Hematopoietic multipotent progenitor cell treated with erythropoietin and hydrocortisone succinate and interleukin-3 and kit ligand, for 8 days (in vitro differentiated cells): ENCODE measurements around the gene OR52A1.
"Not testable (repeated sequence)": the region's sequence is repeated elsewhere in the genome, so short reads cannot be mapped to it uniquely, and the experiment has no call there.

Experiments used
- DNase-seq: peaks from one replicate; pipeline ENCODE4 v3.0.0-alpha.2; 2015

OR52A1 gene

GRCh38 chr11:5154657-5155056, at the start of gene OR52A1:
Gene OR52A1 (minus strand): TSS chr11:5154757. CDS start chr11:5152369, 2,388 bp downstream.
- DNase-seq: no peak

- DNase-seq: no peak
Observed at GRCh38 chr11:5203366-5203765, 48.8 kb upstream of the OR52A1 start.

- no peak for DNase-seq
Observed at GRCh38 chr11:5200582-5200981, 46.0 kb upstream of the OR52A1 start, which contains the start of gene OR51V1. Gene OR51V1 (minus strand): TSS chr11:5200682. CDS start chr11:5200682, 0 bp downstream.

- no peak for DNase-seq
Observed at GRCh38 chr11:5198285-5198684, 43.7 kb upstream of the OR52A1 start.

GRCh38 chr11:5197536-5197935, 43.0 kb upstream of the OR52A1 start:
- DNase-seq: peak; percentile 33

GRCh38 chr11:5196731-5197130, 42.2 kb upstream of the OR52A1 start:
- no peak for DNase-seq

- no peak for DNase-seq
Observed at GRCh38 chr11:5196067-5196466, 41.5 kb upstream of the OR52A1 start.

- no peak for DNase-seq
Observed at GRCh38 chr11:5192738-5193137, 38.2 kb upstream of the OR52A1 start.

GRCh38 chr11:5188201-5188600, 33.6 kb upstream of the OR52A1 start:
- DNase-seq: no peak

- DNase-seq: no peak
Observed at GRCh38 chr11:5178046-5178837, 23.7 kb upstream of the OR52A1 start.

GRCh38 chr11:5174934-5175333, 20.4 kb upstream of the OR52A1 start:
- no peak for DNase-seq

GRCh38 chr11:5171856-5172255, 17.3 kb upstream of the OR52A1 start:
- peak; percentile 16 for DNase-seq

GRCh38 chr11:5165898-5166297, 11.3 kb upstream of the OR52A1 start:
- DNase-seq: not testable (repeated sequence)

- DNase-seq: not testable (repeated sequence)
Observed at GRCh38 chr11:5164807-5165206, 10.2 kb upstream of the OR52A1 start.

GRCh38 chr11:5161045-5161444, 6.5 kb upstream of the OR52A1 start:
- not testable (repeated sequence) for DNase-seq

- peak; percentile 39 for DNase-seq
Observed at GRCh38 chr11:5160217-5160616, 5.7 kb upstream of the OR52A1 start.

- no peak for DNase-seq
Observed at GRCh38 chr11:5159806-5160205, 5.2 kb upstream of the OR52A1 start.

- DNase-seq: peak; percentile 31
Observed at GRCh38 chr11:5153574-5154431, 754 bp downstream of the OR52A1 start.

- peak; percentile 97 for DNase-seq
Observed at GRCh38 chr11:5151713-5152153, 2.8 kb downstream of the OR52A1 start.

- DNase-seq: not testable (repeated sequence)
Observed at GRCh38 chr11:5144206-5144605, 10.4 kb downstream of the OR52A1 start.

GRCh38 chr11:5137996-5138395, 16.6 kb downstream of the OR52A1 start, which contains the start of gene OR52A5:
Gene OR52A5 (minus strand): TSS chr11:5138356. CDS start chr11:5132642, 5,714 bp downstream.
- DNase-seq: no peak

- no peak for DNase-seq
Observed at GRCh38 chr11:5137014-5137413, 17.5 kb downstream of the OR52A1 start.

- no peak for DNase-seq
Observed at GRCh38 chr11:5136261-5136660, 18.3 kb downstream of the OR52A1 start.
